ENCODE measurements around the gene USP32.
A peak's percentile ranks its signal among the peaks of the same experiment; 100 is the strongest.
"Not testable (repeated sequence)": the region's sequence is repeated elsewhere in the genome, so short reads cannot be mapped to it uniquely, and the experiment has no call there.

USP32 gene

GRCh38 chr17:60392042-60392844, at the start of gene USP32:
USP32 (minus strand) TSS chr17:60392133; CDS start chr17:60391939, 194 bp downstream.
- DNase-seq (ENCODE audit: low spot score), result peak; percentile 97

- DNase-seq (ENCODE audit: low spot score), result no peak
Measured at GRCh38 chr17:60439501-60439900, 47.6 kb upstream of the USP32 start.

- DNase-seq (ENCODE audit: low spot score), result no peak
Measured at GRCh38 chr17:60436676-60437075, 44.7 kb upstream of the USP32 start.

- DNase-seq (ENCODE audit: low spot score), result peak; percentile 94
Measured at GRCh38 chr17:60435244-60436167, 43.6 kb upstream of the USP32 start.

GRCh38 chr17:60433021-60433997, 41.4 kb upstream of the USP32 start:
- not testable (repeated sequence) for DNase-seq (ENCODE audit: low spot score)

GRCh38 chr17:60430561-60430960, 38.6 kb upstream of the USP32 start:
- not testable (repeated sequence) for DNase-seq (ENCODE audit: low spot score)

GRCh38 chr17:60428491-60428890, 36.6 kb upstream of the USP32 start:
- DNase-seq (ENCODE audit: low spot score), result not testable (repeated sequence)

GRCh38 chr17:60426596-60426995, 34.7 kb upstream of the USP32 start:
- DNase-seq (ENCODE audit: low spot score), result no peak

GRCh38 chr17:60425626-60426025, 33.7 kb upstream of the USP32 start:
- DNase-seq (ENCODE audit: low spot score), result no peak

GRCh38 chr17:60423865-60424264, 31.9 kb upstream of the USP32 start:
- no peak for DNase-seq (ENCODE audit: low spot score)

GRCh38 chr17:60422162-60422665, 30.3 kb upstream of the USP32 start, which contains the start of gene CHCT1:
CHCT1 (plus strand) TSS chr17:60422489; CDS start chr17:60422593, 104 bp downstream.
- DNase-seq (ENCODE audit: low spot score), result no peak

GRCh38 chr17:60421273-60422161, 29.6 kb upstream of the USP32 start:
- peak; percentile 37 for DNase-seq (ENCODE audit: low spot score)

- not testable (repeated sequence) for DNase-seq (ENCODE audit: low spot score)
Measured at GRCh38 chr17:60419875-60420274, 27.9 kb upstream of the USP32 start.

GRCh38 chr17:60419003-60419402, 27.1 kb upstream of the USP32 start:
- DNase-seq (ENCODE audit: low spot score), result not testable (repeated sequence)

- DNase-seq (ENCODE audit: low spot score), result no peak
Measured at GRCh38 chr17:60416368-60416925, 24.5 kb upstream of the USP32 start.

- no peak for DNase-seq (ENCODE audit: low spot score)
Measured at GRCh38 chr17:60415146-60415545, 23.2 kb upstream of the USP32 start.

- DNase-seq (ENCODE audit: low spot score), result no peak
Measured at GRCh38 chr17:60412701-60413100, 20.8 kb upstream of the USP32 start.

GRCh38 chr17:60410001-60410400, 18.1 kb upstream of the USP32 start:
- no peak for DNase-seq (ENCODE audit: low spot score)

GRCh38 chr17:60406887-60407286, 15.0 kb upstream of the USP32 start:
- no peak for DNase-seq (ENCODE audit: low spot score)

GRCh38 chr17:60403962-60404361, 12.0 kb upstream of the USP32 start:
- DNase-seq (ENCODE audit: low spot score), result no peak

Data from cerebellar cortex (tissue), 1 donor.